GM21619 (cell line): ENCODE results near the gene KIAA0040.

Experiments
- ATAC-seq: cut with Tn5 transposase; IDR thresholded peaks from one replicate; pipeline ENCODE4 v1.9.1; 2021; ENCODE audit not compliant: unreplicated experiment

The KIAA0040 gene

DNA sequence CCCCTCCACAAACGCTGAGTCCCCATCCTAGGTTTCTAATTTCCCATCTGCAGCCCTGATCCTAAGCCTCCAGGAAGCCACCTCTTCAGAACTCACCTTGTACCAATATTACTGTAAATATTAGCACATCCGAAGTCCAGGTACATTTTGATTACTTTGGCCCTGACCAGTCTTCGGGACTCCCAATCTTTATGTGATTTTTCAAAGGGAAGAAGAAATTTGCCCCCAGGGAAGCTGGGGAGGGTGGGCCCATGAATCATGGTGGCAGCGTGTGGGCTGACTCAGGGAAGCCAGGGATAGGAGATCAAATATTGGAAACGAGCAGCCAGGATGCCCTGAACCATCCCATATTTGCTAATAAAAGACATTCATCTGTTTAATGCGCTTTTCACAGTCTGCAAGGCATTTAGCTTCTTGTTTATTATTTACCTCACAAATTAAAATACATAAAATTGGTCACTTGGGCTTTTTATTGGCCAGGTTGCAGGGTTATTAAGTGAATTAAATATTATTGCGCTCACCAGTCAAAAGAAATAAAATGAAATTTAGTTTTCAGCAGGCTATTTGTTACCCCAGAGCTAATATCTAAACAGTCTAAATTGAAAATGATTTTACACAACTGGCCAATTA, 46.6 kb downstream of the KIAA0040 start:
- no peak for ATAC-seq

DNA sequence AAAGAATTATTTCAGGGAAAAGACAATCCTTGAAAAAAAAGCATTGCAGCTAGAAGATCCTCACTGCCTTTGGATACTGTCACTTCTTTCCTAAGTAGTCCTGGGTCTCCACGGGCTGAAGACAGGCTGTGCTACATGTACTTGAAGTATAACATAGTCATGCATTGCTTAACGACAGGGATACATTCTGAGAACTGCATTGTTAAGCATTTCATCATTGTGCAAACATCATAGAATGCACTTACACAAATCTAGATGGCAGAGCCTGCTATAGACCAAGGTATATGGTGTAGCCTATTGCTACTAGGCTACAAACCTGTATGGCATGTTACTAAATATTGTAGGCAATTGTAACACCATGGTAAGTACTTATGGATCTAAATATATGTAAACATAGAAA, 54.0 kb downstream of the KIAA0040 start:
- no peak for ATAC-seq

- no peak for ATAC-seq
These were observed 55.2 kb downstream of the KIAA0040 start for GRCh38 chr1:175137369-175137768.

- no peak for ATAC-seq
These were observed 56.3 kb downstream of the KIAA0040 start for GRCh38 chr1:175136246-175136645.

- no peak for ATAC-seq
These were observed 58.1 kb downstream of the KIAA0040 start for GRCh38 chr1:175134500-175134899.

DNA sequence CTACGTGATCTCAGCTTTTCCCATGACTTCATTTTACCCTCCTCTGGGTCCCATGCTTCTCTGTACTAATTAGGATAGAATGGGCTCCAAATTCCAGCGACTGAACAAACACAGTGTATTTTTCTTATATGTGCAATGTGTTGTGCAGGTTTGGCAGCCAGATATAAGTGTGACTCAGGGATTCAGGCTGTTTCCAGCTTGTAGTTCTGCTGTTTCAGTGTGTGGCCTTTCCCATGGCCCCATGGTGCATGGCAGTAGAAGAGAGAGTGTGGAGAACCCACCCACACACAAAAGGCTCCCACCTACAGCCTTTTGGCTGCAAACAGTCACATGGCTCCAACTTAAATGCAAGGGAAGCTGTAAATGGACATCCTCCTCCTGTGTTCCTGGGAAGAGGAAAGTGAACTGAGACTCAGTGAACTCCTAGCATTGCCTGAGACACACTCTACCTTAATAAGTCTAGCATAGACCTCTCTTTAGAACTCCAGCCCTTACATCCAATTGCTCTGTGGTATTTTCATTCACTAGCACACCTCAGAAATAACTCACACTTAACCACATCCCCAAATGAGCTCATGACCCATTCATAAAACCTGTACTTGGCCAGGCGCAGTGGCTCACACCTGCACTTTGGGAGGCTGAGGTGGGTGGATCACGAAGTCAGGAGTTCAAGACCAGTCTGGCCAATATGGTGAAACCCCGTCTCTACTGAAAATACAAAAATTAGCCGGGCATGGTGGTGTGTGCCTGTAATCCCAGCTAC, 58.7 kb downstream of the KIAA0040 start:
- ATAC-seq, result no peak

GRCh38 chr1:175132436-175132835, 60.1 kb downstream of the KIAA0040 start:
- ATAC-seq, result no peak

DNA sequence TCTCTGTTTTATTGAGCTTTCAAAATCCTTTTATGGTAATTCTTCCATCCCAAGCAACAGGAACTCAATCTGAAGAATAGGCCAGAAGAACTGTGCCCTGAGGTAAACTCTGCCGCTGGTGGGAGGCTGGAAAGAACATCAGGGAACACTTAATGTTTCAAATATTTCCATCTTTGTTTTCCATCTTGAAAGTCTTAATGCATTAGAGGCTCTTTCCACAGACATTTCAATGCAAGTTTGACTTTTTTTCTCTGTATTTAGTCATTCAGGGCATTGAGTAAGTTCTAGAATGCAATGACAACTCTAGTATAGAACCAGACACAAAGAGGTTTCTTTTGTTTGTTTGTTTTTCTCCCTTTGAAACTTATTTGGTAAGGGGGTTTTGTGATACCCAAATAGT, 61.5 kb downstream of the KIAA0040 start:
- ATAC-seq, result no peak

- ATAC-seq, result no peak
These were observed 61.9 kb downstream of the KIAA0040 start for GRCh38 chr1:175130649-175131045.

DNA sequence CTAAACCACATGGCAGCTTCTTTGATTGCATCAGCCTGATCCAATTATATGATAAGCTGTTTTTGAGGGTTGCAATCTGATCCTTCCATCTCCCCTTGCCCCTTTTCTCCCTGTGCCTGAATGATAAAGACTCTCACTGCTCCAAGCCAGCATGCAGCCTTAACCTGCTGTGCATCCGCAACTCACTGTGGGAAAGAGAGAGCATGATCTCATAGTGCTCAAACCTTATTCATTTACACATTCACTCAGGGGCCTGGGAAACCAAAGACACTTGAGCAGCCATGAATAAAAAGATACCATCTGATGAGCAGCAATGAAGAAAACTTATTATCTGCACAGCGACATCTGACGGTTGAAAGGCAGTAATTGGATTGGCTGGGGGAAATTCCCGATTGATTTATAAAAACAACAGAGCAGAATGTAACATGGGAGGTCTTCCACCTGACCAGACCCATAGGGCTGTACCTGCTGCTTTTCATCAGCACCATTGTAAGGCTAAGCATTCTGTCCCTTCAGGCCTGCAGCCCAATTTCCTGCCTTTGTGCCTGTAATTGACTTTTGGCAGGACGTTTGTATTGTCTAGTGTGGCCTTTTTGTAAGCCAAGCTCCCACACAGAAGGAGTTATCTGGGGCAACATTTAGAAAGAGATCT, 62.5 kb downstream of the KIAA0040 start:
- ATAC-seq, result no peak

- ATAC-seq, result no peak
These were observed 63.0 kb downstream of the KIAA0040 start for GRCh38 chr1:175129644-175129996.

GRCh38 chr1:175129182-175129581, 63.4 kb downstream of the KIAA0040 start:
- ATAC-seq, result no peak

- ATAC-seq, result no peak
These were observed 64.1 kb downstream of the KIAA0040 start for GRCh38 chr1:175128523-175128922.

GRCh38 chr1:175127565-175127964, 65.0 kb downstream of the KIAA0040 start:
- no peak for ATAC-seq

DNA sequence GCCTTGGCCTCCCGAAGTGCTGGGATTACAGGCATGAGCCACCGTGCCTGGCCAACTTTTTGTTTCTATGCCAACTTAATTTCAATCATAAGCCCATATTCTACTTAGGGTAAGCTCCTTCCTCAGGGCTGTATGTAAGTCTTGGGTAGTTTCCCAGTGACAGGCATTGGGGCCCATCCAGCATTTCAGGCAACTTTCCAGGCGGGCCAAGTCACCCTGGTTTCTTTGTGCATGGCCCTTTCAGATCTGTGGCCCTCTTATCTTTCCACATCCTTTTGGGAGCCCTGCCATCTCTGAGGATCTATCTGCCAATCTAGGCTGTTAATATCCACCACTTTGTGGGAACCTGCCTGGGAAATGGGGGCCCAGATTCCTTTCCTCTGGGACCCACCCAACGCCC, 66.2 kb downstream of the KIAA0040 start:
- ATAC-seq, result no peak

- ATAC-seq, result no peak
These were observed 67.7 kb downstream of the KIAA0040 start for GRCh38 chr1:175124861-175125260.

DNA sequence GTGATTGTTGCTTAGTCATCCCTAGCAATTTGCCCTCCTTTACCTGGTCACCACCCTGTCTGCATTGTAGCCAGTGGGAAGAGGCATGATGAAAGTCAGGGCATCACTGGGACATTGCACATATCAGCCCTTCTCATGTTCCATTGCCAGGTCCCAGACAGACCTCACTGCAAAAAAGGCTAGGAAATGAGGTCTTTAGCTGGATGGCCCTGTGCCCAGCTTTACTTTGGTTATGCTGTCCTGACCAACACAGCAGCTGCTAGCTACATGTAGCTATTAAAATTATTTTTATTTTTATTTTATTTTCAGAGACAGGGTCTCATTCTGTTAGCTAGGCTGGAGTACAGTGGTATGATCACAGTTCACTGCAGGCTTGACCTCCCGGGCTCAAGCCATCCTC, 72.1 kb downstream of the KIAA0040 start:
- no peak for ATAC-seq

- peak; percentile 49 for ATAC-seq
These were observed 73.9 kb downstream of the KIAA0040 start for GRCh38 chr1:175118375-175119367.

GRCh38 chr1:175116903-175117302, 75.7 kb downstream of the KIAA0040 start:
- no peak for ATAC-seq

DNA sequence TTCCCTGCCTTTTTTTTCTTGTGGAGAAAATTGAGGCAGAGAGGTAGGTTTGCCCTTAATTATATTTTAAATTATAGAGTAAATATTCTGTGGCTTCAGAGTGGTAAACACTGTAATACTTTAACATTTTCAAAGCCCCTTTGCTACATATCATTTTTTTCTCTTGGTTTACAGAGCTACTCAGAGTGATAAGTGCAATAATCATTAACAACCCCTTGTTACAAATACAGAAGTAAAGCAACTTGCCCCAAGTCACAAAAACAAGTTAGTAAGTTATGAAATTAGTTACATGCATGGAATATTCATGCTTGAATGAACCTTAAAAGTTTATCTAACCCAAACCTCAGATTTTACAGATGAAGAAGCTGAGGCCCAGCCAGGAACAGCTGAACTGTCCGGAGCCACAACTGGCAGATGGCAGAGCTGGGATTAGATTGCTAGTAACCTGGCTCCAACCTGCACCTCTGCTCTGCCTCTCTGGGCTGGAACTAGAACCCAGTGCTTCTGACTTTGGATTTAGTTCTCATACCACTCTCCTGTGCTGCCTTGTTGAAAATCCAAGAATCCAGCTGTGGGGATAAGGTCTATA, 76.3 kb downstream of the KIAA0040 start:
- no peak for ATAC-seq

- no peak for ATAC-seq
These were observed 77.6 kb downstream of the KIAA0040 start for GRCh38 chr1:175114996-175115395.
